H1 (cell line): ENCODE measurements around the gene CABP4. TPM values are rescaled to one million over a fixed set of nuclear protein-coding genes. Genes with fewer than 3 reads are reported as not detected.

Experiments used
- CTCF ChIA-PET: fragments of 300-600 bp; sonication (Branson Sonifier 250); formaldehyde crosslinking; loops from one replicate; lab custom pipeline; 2021; ENCODE audit not compliant: partially characterized antibody; lab: Charles Lee
- POLR2A ChIA-PET: fragments of 300-600 bp; sonication (Branson Sonifier 250); formaldehyde crosslinking; loops from one replicate; lab custom pipeline; 2021; ENCODE audit warnings: inconsistent platforms; ENCODE audit not compliant: partially characterized antibody; lab: Charles Lee
- DNase-seq, 2 experiments: peaks; one replicate each; pipeline versions ENCODE4 v3.0.0 to v3.0.0-alpha.2; 2010 to 2022; ENCODE audit warnings: low spot score in 2 of 2, low read depth in 1 of 2, mixed read lengths in 1 of 2
- FAIRE-seq: peaks from 2 replicates; lab custom pipeline; 2011; peaks lifted over from hg19 to GRCh38; lab: Jason Lieb, UNC
- H2AFZ ChIP-seq: 2 replicates; pipeline ENCODE4 v1.8.1; 2012; ENCODE audit warnings: low read length, inconsistent platforms
- H2AK5ac ChIP-seq: 2 replicates; pipeline ENCODE4 v1.6.1; 2013; ENCODE audit warnings: low read depth, low read length
- H2BK120ac ChIP-seq: replicated peaks from 2 replicates; pipeline ENCODE3; 2013; ENCODE audit warnings: low read depth, low read length, inconsistent platforms
- H2BK12ac ChIP-seq: 2 replicates; pipeline ENCODE4 v1.6.1; 2013; ENCODE audit warnings: low read depth, low read length
- H2BK15ac ChIP-seq: 2 replicates; pipeline ENCODE4 v1.6.1; 2013; ENCODE audit warnings: low read length
- H2BK20ac ChIP-seq: 2 replicates; pipeline ENCODE4 v1.6.1; 2013; ENCODE audit warnings: low read length
- H2BK5ac ChIP-seq: 2 replicates; pipeline ENCODE4 v1.6.1; 2013; ENCODE audit warnings: low read depth, low read length
- H3K14ac ChIP-seq: 2 replicates; pipeline ENCODE4 v1.6.1; 2013; ENCODE audit warnings: inconsistent platforms; ENCODE audit not compliant: insufficient read length
- H3K18ac ChIP-seq: 2 replicates; pipeline ENCODE4 v1.6.1; 2013; ENCODE audit warnings: low read length; ENCODE audit errors: extremely low read depth
- H3K23ac ChIP-seq: 2 replicates; pipeline ENCODE4 v1.6.1; 2013; ENCODE audit warnings: inconsistent platforms; ENCODE audit not compliant: insufficient read length
- H3K23me2 ChIP-seq: 2 replicates; pipeline ENCODE4 v1.6.1; 2013; ENCODE audit warnings: low read depth, low read length
- H3K27ac ChIP-seq: 2 replicates; pipeline ENCODE4 v1.6.1; 2011; ENCODE audit warnings: low read depth, low read length, inconsistent platforms
- H3K27me3 ChIP-seq, 4 experiments: replicated peaks in 1 of 4; 1 replicate in 1 of 4; 2 replicates in 3 of 4; pipeline versions ENCODE4 v1.6.1 to v1.8.1; 2011 to 2013; ENCODE audit warnings: low read length in 3 of 4, mild to moderate bottlenecking in 3 of 4, inconsistent platforms in 2 of 4, mixed read lengths in 2 of 4, moderate library complexity in 1 of 4; ENCODE audit not compliant: control insufficient read depth in 3 of 4, insufficient read depth in 3 of 4; ENCODE audit errors: extremely low read depth in 1 of 4
- H3K36me3 ChIP-seq, 4 experiments: 2 replicates each; pipeline versions ENCODE4 v1.6.1 to v1.8.1; 2011 to 2013; ENCODE audit warnings: mild to moderate bottlenecking in 4 of 4, low read length in 3 of 4, moderate library complexity in 2 of 4, control low read depth in 1 of 4, inconsistent platforms in 1 of 4; ENCODE audit not compliant: insufficient read depth in 4 of 4, control insufficient read depth in 2 of 4
- H3K4ac ChIP-seq: replicated peaks from 2 replicates; pipeline ENCODE3; 2013; ENCODE audit warnings: low read length, low read depth, mixed read lengths, inconsistent platforms; ENCODE audit not compliant: insufficient read length
- H3K4me1 ChIP-seq, 4 experiments: replicated peaks in 1 of 4; 1 replicate in 1 of 4; 2 replicates in 3 of 4; pipeline versions ENCODE4 v1.6.1 to v1.8.1; 2011 to 2013; ENCODE audit warnings: low read length in 3 of 4, inconsistent platforms in 2 of 4, mixed read lengths in 1 of 4; ENCODE audit not compliant: insufficient read depth in 4 of 4, control insufficient read depth in 3 of 4
- H3K4me2 ChIP-seq, 2 experiments: 2 replicates each; pipeline versions ENCODE4 v1.6.1 to v1.8.1; 2011 to 2013; ENCODE audit warnings: low read depth in 2 of 2, low read length in 2 of 2, control low read depth in 1 of 2, inconsistent platforms in 1 of 2, mild to moderate bottlenecking in 1 of 2; ENCODE audit not compliant: insufficient read depth in 1 of 2
- H3K4me3 ChIP-seq, 4 experiments: fragments of 200-600, 300-600 bp in 1 of 4; sonication (generic), shearing (Covaris generic), sonication (Bioruptor Twin) in 1 of 4; 2 replicates each; pipeline versions ENCODE4 v1.5.1 to v1.8.1; 2011 to 2016; ENCODE audit warnings: low read length in 4 of 4, low read depth in 3 of 4, control low read depth in 2 of 4, inconsistent platforms in 2 of 4, mild to moderate bottlenecking in 2 of 4, mixed read lengths in 1 of 4, moderate library complexity in 1 of 4; ENCODE audit not compliant: insufficient read depth in 2 of 4; ENCODE audit errors: extremely low read depth in 1 of 4
- H3K56ac ChIP-seq: replicated peaks from 2 replicates; pipeline ENCODE3; 2013; ENCODE audit warnings: low read depth, mild to moderate bottlenecking, mixed read lengths, low read length, inconsistent platforms; ENCODE audit not compliant: insufficient read length
- H3K79me1 ChIP-seq: 2 replicates; pipeline ENCODE4 v1.6.1; 2013; ENCODE audit warnings: low read depth, low read length, control low read depth
- H3K79me2 ChIP-seq, 2 experiments: 2 replicates each; pipeline versions ENCODE4 v1.6.1 to v1.8.1; 2012 to 2013; ENCODE audit warnings: low read length in 2 of 2, mild to moderate bottlenecking in 2 of 2, inconsistent platforms in 1 of 2; ENCODE audit not compliant: insufficient read depth in 2 of 2, control insufficient read depth in 1 of 2
- H3K9ac ChIP-seq, 4 experiments: replicated peaks in 1 of 4; 1 replicate in 1 of 4; 2 replicates in 3 of 4; pipeline versions ENCODE4 v1.6.1 to v1.8.1; 2011 to 2013; ENCODE audit warnings: low read depth in 3 of 4, low read length in 3 of 4, control low read depth in 2 of 4, mild to moderate bottlenecking in 2 of 4, moderate library complexity in 2 of 4, inconsistent platforms in 1 of 4; ENCODE audit errors: extremely low read depth in 1 of 4
- H3K9me3 ChIP-seq, 2 experiments: 2 replicates each; pipeline versions ENCODE4 v1.6.1 to v1.8.1; 2012 to 2013; ENCODE audit warnings: mild to moderate bottlenecking in 2 of 2, moderate library complexity in 2 of 2, control low read depth in 1 of 2, inconsistent platforms in 1 of 2, low read depth in 1 of 2, low read length in 1 of 2, mixed read lengths in 1 of 2; ENCODE audit not compliant: insufficient read depth in 2 of 2
- H4K20me1 ChIP-seq, 2 experiments: replicated peaks in 1 of 2; 2 replicates each; pipeline versions ENCODE3 to v1.8.1; 2011 to 2013; ENCODE audit warnings: inconsistent platforms in 2 of 2, low read length in 2 of 2, mild to moderate bottlenecking in 1 of 2; ENCODE audit not compliant: insufficient read depth in 2 of 2, control insufficient read depth in 1 of 2
- H4K5ac ChIP-seq: 2 replicates; pipeline ENCODE4 v1.6.1; 2013; ENCODE audit warnings: low read length, low read depth, mixed read lengths, inconsistent platforms; ENCODE audit not compliant: insufficient read length
- H4K8ac ChIP-seq: 2 replicates; pipeline ENCODE4 v1.8.0; 2013; ENCODE audit warnings: mild to moderate bottlenecking, moderate library complexity, low read length, inconsistent platforms; ENCODE audit not compliant: insufficient read depth; ENCODE audit errors: extremely low read depth
- H4K91ac ChIP-seq: replicated peaks from 2 replicates; pipeline ENCODE3; 2013; ENCODE audit warnings: low read length, mixed read lengths, inconsistent platforms; ENCODE audit not compliant: insufficient read length
- BCL11A ChIP-seq, 2 experiments: IDR thresholded peaks; one replicate each; pipeline ENCODE4 v1.6.1; 2011; ENCODE audit warnings: low read depth in 2 of 2, low read length in 2 of 2, mild to moderate bottlenecking in 2 of 2
- BRCA1 ChIP-seq: IDR thresholded peaks from 2 replicates; pipeline ENCODE4 v1.6.1; 2012; ENCODE audit warnings: low read depth, low read length, improper control_type of control experiment
- CBX8 ChIP-seq: fragments of 300-800, 300-1000 bp; sonication (generic); IDR thresholded peaks from 2 replicates; pipeline ENCODE4 v1.7.1; 2016; ENCODE audit warnings: low read depth, low read length, borderline replicate concordance
- CHD2 ChIP-seq: IDR thresholded peaks from 2 replicates; pipeline ENCODE4 v1.6.1; 2012; ENCODE audit warnings: low read length, improper control_type of control experiment
- JUND ChIP-seq: IDR thresholded peaks from 2 replicates; pipeline ENCODE4 v1.6.1; 2011; ENCODE audit warnings: mild to moderate bottlenecking, improper control_type of control experiment, low read length
- KDM4A ChIP-seq: IDR thresholded peaks from one replicate; pipeline ENCODE4 v1.7.1; 2012; ENCODE audit warnings: low read depth, mild to moderate bottlenecking, moderate library complexity, low read length, inconsistent platforms; ENCODE audit not compliant: severe bottlenecking
- POLR2AphosphoS5 ChIP-seq: IDR thresholded peaks from 2 replicates; pipeline ENCODE4 v1.6.1; 2011; ENCODE audit warnings: low read depth, low read length
- RAD21 ChIP-seq, 2 experiments: IDR thresholded peaks in 1 of 2; conservative IDR thresholded peaks in 1 of 2; 2 replicates each; pipeline ENCODE4 v1.6.1; 2011; ENCODE audit warnings: low read depth in 2 of 2, low read length in 2 of 2, improper control_type of control experiment in 1 of 2, inconsistent platforms in 1 of 2, mild to moderate bottlenecking in 1 of 2, moderate library complexity in 1 of 2
- RBBP5 ChIP-seq: IDR thresholded peaks from 2 replicates; pipeline ENCODE4 v1.7.1; 2012; ENCODE audit warnings: low read depth, mild to moderate bottlenecking, inconsistent platforms, low read length, moderate library complexity, borderline replicate concordance
- SP1 ChIP-seq: IDR thresholded peaks from 2 replicates; pipeline ENCODE4 v1.6.1; 2011; ENCODE audit warnings: low read depth, low read length
- SP2 ChIP-seq: IDR thresholded peaks from 2 replicates; pipeline ENCODE4 v1.6.1; 2012; ENCODE audit warnings: mild to moderate bottlenecking, low read length, inconsistent platforms
- WGBS, 2 experiments: shearing (Covaris generic) in 1 of 2; methylation state at CpG; one replicate each; pipeline versions ENCODE4 v1.1.6 to v1.1.7; 2013 to 2015; ENCODE audit warnings: low lambda C conversion rate in 2 of 2, mixed read lengths in 2 of 2, inconsistent platforms in 1 of 2, low coverage in 1 of 2, missing lambda C conversion rate in 1 of 2; ENCODE audit not compliant: insufficient replicate concordance in 2 of 2, insufficient coverage in 1 of 2, insufficient read length in 1 of 2; ENCODE audit errors: extremely low coverage in 1 of 2, missing lambda C conversion rate in 1 of 2; 5-methylcytosine and 5-hydroxymethylcytosine counted together
- polyA plus RNA-seq, 7 experiments: library from polyadenylated mRNA; depleted of rRNA in 3 of 7; stranded (reverse) in 5 of 7; unstranded in 2 of 7; fragments of >200 nt in 5 of 7; fragments of 200-250 nt in 2 of 7; gene quantifications; 1 replicate in 5 of 7; 2 replicates in 1 of 7; 4 replicates in 1 of 7; pipeline versions ENCODE4 v1.2.1 to v1.2.3, GENCODE V29; 2011 to 2013; ENCODE audit warnings: missing spikeins in 2 of 7, mixed read lengths in 2 of 7
- total RNA-seq: library from RNA; stranded (reverse); fragmentation: NEBNext Ultra II Directional; extraction: Animal tissue kit (Norgen Biotek cat#: 25700); gene quantifications from 2 replicates; pipeline ENCODE4 v1.2.1, GENCODE V29; 2021

The CABP4 gene
- total and polyA plus RNA-seq, 2 of the 8 experiments (the other 6 are each of a cell fraction or from before 2014, with no cell fraction given) = not detected

- Histone ChIP-seq H3K14ac (no peak overlapping the region), H3K79me1 (no peaks in the 10 kb centered on the region), H2AFZ (no peak overlapping the region), H3K56ac (no peak overlapping the region), H4K91ac (no peak overlapping the region), H2BK12ac (no peak overlapping the region), H3K23ac (no peak overlapping the region), H4K8ac (no peak overlapping the region), H3K9ac (no peak overlapping the region), H3K4me2 (no peak overlapping the region), H4K5ac (no peak overlapping the region), H2BK5ac (no peak overlapping the region), H3K4ac (no peak overlapping the region), H3K36me3 (no peaks in the 10 kb centered on the region), H3K27ac (no peak overlapping the region; the same call in 1 of the 2 replicates), H3K79me2 (no peaks in the 10 kb centered on the region), H3K9me3 (no peaks in the 10 kb centered on the region), H3K18ac (no peak overlapping the region), H2BK120ac (no peak overlapping the region), H2AK5ac (0 out of 2 replicates have a peak overlapping the region, but pooled peaks have one; percentile 39), H3K4me3 (no peak overlapping the region), H4K20me1 (no peaks in the 10 kb centered on the region), H2BK15ac (no peak overlapping the region), H3K23me2 (no peaks in the 10 kb centered on the region), H3K27me3 (no peaks in the 10 kb centered on the region), H3K4me1 (no peaks in the 10 kb centered on the region), H2BK20ac (no peak overlapping the region)
- 88% methylated on average over 7 of the region's 7 CpGs; no CpG with 5 or more reads in 1 of the 2 experiments for whole genome bisulfite sequencing, 2 experiments
- DNase-seq (no peak), FAIRE-seq (no peak)
- TF ChIP-seq SP2 (no peak), KDM4A (no peak), CBX8 (no peak), RAD21 (IDR thresholded peaks at IDR 0.05 in 1 of 2, conservative IDR thresholded peaks at IDR 0.05 in 1 of 2; ENCODE audit: low read depth in 2 of 2, low read length in 2 of 2) (no peak), RBBP5 (no peak), JUND (no peak), BRCA1 (no peak), BCL11A (IDR thresholded peaks at IDR 0.05; ENCODE audit: low read depth in 2 of 2, low read length in 2 of 2) (no peak), SP1 (no peak), POLR2AphosphoS5 (no peak), CHD2 (no peak)
- ChIA-PET CTCF (interaction anchor here (1.2 kb wide), 1 partner anchor 56 kb away, joined by 3 read pairs; the partner anchor contains the start of gene RAD9A), POLR2A (interaction anchor here (0.6 to 1.1 kb wide), 2 partner anchors 20 to 29 kb away, joined by 3 to 4 read pairs; no protein-coding TSS in a partner anchor)
Observed at GRCh38 chr11:67448220-67448609, 6.9 kb upstream of the CABP4 start.
